K562 (cell line): ENCODE data around the gene NRG3.

Experiments used
- CTCF ChIP-seq, 3 experiments: IDR thresholded peaks in 2 of 3; conservative IDR thresholded peaks in 1 of 3; 2 replicates each; pipeline ENCODE4 v1.5.1; 2011 to 2012; ENCODE audit warnings: low read length in 3 of 3, mild to moderate bottlenecking in 3 of 3, control low read depth in 2 of 3, improper control_type of control experiment in 1 of 3, inconsistent platforms in 1 of 3, low read depth in 1 of 3, mixed read lengths in 1 of 3, moderate library complexity in 1 of 3; ENCODE audit not compliant: insufficient read depth in 2 of 3
- ETV6 ChIP-seq, 3 experiments: fragments of 150-350 bp in 1 of 3; sonication (generic) in 1 of 3; formaldehyde crosslinking in 1 of 3; IDR thresholded peaks; 2 replicates each; pipeline versions ENCODE4 v1.6.1 to v1.8.0; 2014 to 2022; ENCODE audit warnings: borderline replicate concordance in 2 of 3, low read depth in 2 of 3, antibody characterized with exemption in 1 of 3, low read length in 1 of 3, mild to moderate bottlenecking in 1 of 3, missing genetic modification reagents in 1 of 3
- EWSR1 ChIP-seq: fragments of 450-650 bp; IDR thresholded peaks from 2 replicates; pipeline ENCODE4 v1.6.1; 2018; ENCODE audit warnings: borderline replicate concordance, mild to moderate bottlenecking, low read depth, moderate library complexity; ENCODE audit not compliant: partially characterized antibody
- JUN ChIP-seq, 2 experiments: sonication (generic) in 1 of 2; formaldehyde crosslinking in 1 of 2; IDR thresholded peaks; 2 replicates each; pipeline versions ENCODE4 v1.6.1 to v1.8.0; 2012 to 2022; ENCODE audit warnings: borderline replicate concordance in 2 of 2, mild to moderate bottlenecking in 2 of 2, improper control_type of control experiment in 1 of 2, low read depth in 1 of 2, low read length in 1 of 2, missing genetic modification reagents in 1 of 2
- MAZ ChIP-seq, 2 experiments: fragments of 450-650 bp in 1 of 2; sonication (generic) in 1 of 2; formaldehyde crosslinking; IDR thresholded peaks in 1 of 2; conservative IDR thresholded peaks in 1 of 2; 2 replicates each; pipeline versions ENCODE4 v1.4.0 to v1.5.0; 2020; ENCODE audit warnings: mild to moderate bottlenecking in 1 of 2, missing genetic modification reagents in 1 of 2
- TBL1XR1 ChIP-seq, 2 experiments: IDR thresholded peaks; 2 replicates each; pipeline ENCODE4 v1.6.1; 2012; ENCODE audit warnings: improper control_type of control experiment in 2 of 2, low read length in 2 of 2, mild to moderate bottlenecking in 1 of 2
- ZNF644 ChIP-seq: fragments of 200-800 bp; sonication (Bioruptor generic); IDR thresholded peaks from 2 replicates; pipeline ENCODE4 v1.6.1; 2016; ENCODE audit warnings: low read depth, missing genetic modification characterization, missing compliant biosample characterization

- no peak for TF ChIP-seq EWSR1
- no peak for TF ChIP-seq CTCF (IDR thresholded peaks at IDR 0.05 in 2 of 3, conservative IDR thresholded peaks at IDR 0.05 in 1 of 3; ENCODE audit: insufficient read depth in 2 of 3, low read depth in 1 of 3, low read length in 3 of 3)
- TF ChIP-seq MAZ (CRISPR knock-in tag; conservative IDR thresholded peaks at IDR 0.05 in 1 of 2, IDR thresholded peaks at IDR 0.05 in 1 of 2), result no peak
- TF ChIP-seq ZNF644 (tag), result no peak
- no peak for TF ChIP-seq JUN (IDR thresholded peaks at IDR 0.05; ENCODE audit: borderline replicate concordance, low read depth, low read length)
- TF ChIP-seq JUN (CRISPR knock-in tag; IDR thresholded peaks at IDR 0.05; ENCODE audit: borderline replicate concordance), result no peak
- TF ChIP-seq TBL1XR1 (IDR thresholded peaks at IDR 0.05; ENCODE audit: low read length in 2 of 2), result no peak
- no peak for TF ChIP-seq ETV6 (IDR thresholded peaks at IDR 0.05; ENCODE audit: borderline replicate concordance in 1 of 2, low read depth in 2 of 2, low read length in 1 of 2)
- no peak for TF ChIP-seq ETV6 (CRISPR knock-in tag; IDR thresholded peaks at IDR 0.05; ENCODE audit: borderline replicate concordance)
These were observed 193.5 kb downstream of the NRG3 start for GRCh38 chr10:82068501-82068900.
